ENCODE data around the gene IRAK2.
A peak's percentile ranks its signal among the peaks of the same experiment; 100 is the strongest.
"Not testable (repeated sequence)": the region's sequence is repeated elsewhere in the genome, so short reads cannot be mapped to it uniquely, and the experiment has no call there.

Gene IRAK2

GRCh38 chr3:10164546-10165393 lies at the start of gene IRAK2:
TSS of gene IRAK2 (plus strand) at chr3:10164919. CDS start at chr3:10164955, 36 bp downstream.
- peak in 1 of 2 donors; percentile 25 for DNase-seq (ENCODE audit: low read depth in 2 of 2)

- peak; percentile 88 to 93 for DNase-seq (ENCODE audit: low read depth in 2 of 2)
Measured at GRCh38 chr3:10115326-10116137, 49.2 kb upstream of the IRAK2 start, which contains the start of gene BRK1. TSS of gene BRK1 (plus strand) at chr3:10115675. CDS start at chr3:10115702, 27 bp downstream.

- DNase-seq (ENCODE audit: low read depth in 2 of 2) = no peak
Measured at GRCh38 chr3:10116138-10116460, 48.6 kb upstream of the IRAK2 start.

- DNase-seq (ENCODE audit: low read depth in 2 of 2) = no peak
Measured at GRCh38 chr3:10116928-10117327, 47.8 kb upstream of the IRAK2 start.

- DNase-seq (ENCODE audit: low read depth in 2 of 2) = no peak
Measured at GRCh38 chr3:10119376-10119775, 45.3 kb upstream of the IRAK2 start.

- DNase-seq (ENCODE audit: low read depth in 2 of 2) = no peak
Measured at GRCh38 chr3:10121064-10121463, 43.7 kb upstream of the IRAK2 start.

- no peak for DNase-seq (ENCODE audit: low read depth in 2 of 2)
Measured at GRCh38 chr3:10122724-10123123, 42.0 kb upstream of the IRAK2 start.

- DNase-seq (ENCODE audit: low read depth in 2 of 2) = not testable (repeated sequence)
Measured at GRCh38 chr3:10135872-10136271, 28.8 kb upstream of the IRAK2 start.

GRCh38 chr3:10136426-10137005 lies 28.2 kb upstream of the IRAK2 start:
- no peak for DNase-seq (ENCODE audit: low read depth in 2 of 2)

- no peak for DNase-seq (ENCODE audit: low read depth in 2 of 2)
Measured at GRCh38 chr3:10137178-10137577, 27.5 kb upstream of the IRAK2 start.

GRCh38 chr3:10140996-10141546 lies 23.6 kb upstream of the IRAK2 start:
- no peak for DNase-seq (ENCODE audit: low read depth in 2 of 2)

- no peak for DNase-seq (ENCODE audit: low read depth in 2 of 2)
Measured at GRCh38 chr3:10142707-10143560, 21.8 kb upstream of the IRAK2 start.

- DNase-seq (ENCODE audit: low read depth in 2 of 2) = no peak
Measured at GRCh38 chr3:10145685-10146084, 19.0 kb upstream of the IRAK2 start.

GRCh38 chr3:10149226-10149625 lies 15.5 kb upstream of the IRAK2 start:
- DNase-seq (ENCODE audit: low read depth in 2 of 2) = no peak

- no peak for DNase-seq (ENCODE audit: low read depth in 2 of 2)
Measured at GRCh38 chr3:10150987-10151386, 13.7 kb upstream of the IRAK2 start.

- no peak for DNase-seq (ENCODE audit: low read depth in 2 of 2)
Measured at GRCh38 chr3:10154335-10155122, 10.2 kb upstream of the IRAK2 start.

GRCh38 chr3:10155123-10155472 lies 9.6 kb upstream of the IRAK2 start:
- no peak for DNase-seq (ENCODE audit: low read depth in 2 of 2)

- no peak for DNase-seq (ENCODE audit: low read depth in 2 of 2)
Measured at GRCh38 chr3:10155658-10156057, 9.1 kb upstream of the IRAK2 start.

GRCh38 chr3:10157031-10157430 lies 7.7 kb upstream of the IRAK2 start:
- DNase-seq (ENCODE audit: low read depth in 2 of 2) = no peak

GRCh38 chr3:10158555-10158954 lies 6.2 kb upstream of the IRAK2 start:
- not testable (repeated sequence) for DNase-seq (ENCODE audit: low read depth in 2 of 2)

- no peak for DNase-seq (ENCODE audit: low read depth in 2 of 2)
Measured at GRCh38 chr3:10160346-10160745, 4.4 kb upstream of the IRAK2 start.
